ENCODE measurements around the gene ZMAT3. TPM values are rescaled to one million over a fixed set of nuclear protein-coding genes. Genes with fewer than 3 reads are reported as not detected.

The ZMAT3 gene
- total RNA-seq, 1 experiment from 2014 or later = 53.6 TPM

Other genes with a start within 250 kb of the ZMAT3 start
- 16.5 and 22.8 TPM in 2 replicates for gene PIK3CA, start 76.5 kb upstream of the ZMAT3 start, total RNA-seq (2014; rRNA removed)
- 0.63 and 1.2 TPM in 2 replicates for gene KCNMB3, start 179.3 kb upstream of the ZMAT3 start, total RNA-seq (2014; rRNA removed)

Data from LHCN-M2 (cell line).